HG02938 (cell line): ENCODE measurements around the gene TULP1.

Experiments used
- ATAC-seq: cut with Tn5 transposase; IDR thresholded peaks from one replicate; pipeline ENCODE4 v1.9.1; 2021; ENCODE audit warnings: mild to moderate bottlenecking, moderate library complexity; ENCODE audit not compliant: unreplicated experiment

The TULP1 gene

DNA sequence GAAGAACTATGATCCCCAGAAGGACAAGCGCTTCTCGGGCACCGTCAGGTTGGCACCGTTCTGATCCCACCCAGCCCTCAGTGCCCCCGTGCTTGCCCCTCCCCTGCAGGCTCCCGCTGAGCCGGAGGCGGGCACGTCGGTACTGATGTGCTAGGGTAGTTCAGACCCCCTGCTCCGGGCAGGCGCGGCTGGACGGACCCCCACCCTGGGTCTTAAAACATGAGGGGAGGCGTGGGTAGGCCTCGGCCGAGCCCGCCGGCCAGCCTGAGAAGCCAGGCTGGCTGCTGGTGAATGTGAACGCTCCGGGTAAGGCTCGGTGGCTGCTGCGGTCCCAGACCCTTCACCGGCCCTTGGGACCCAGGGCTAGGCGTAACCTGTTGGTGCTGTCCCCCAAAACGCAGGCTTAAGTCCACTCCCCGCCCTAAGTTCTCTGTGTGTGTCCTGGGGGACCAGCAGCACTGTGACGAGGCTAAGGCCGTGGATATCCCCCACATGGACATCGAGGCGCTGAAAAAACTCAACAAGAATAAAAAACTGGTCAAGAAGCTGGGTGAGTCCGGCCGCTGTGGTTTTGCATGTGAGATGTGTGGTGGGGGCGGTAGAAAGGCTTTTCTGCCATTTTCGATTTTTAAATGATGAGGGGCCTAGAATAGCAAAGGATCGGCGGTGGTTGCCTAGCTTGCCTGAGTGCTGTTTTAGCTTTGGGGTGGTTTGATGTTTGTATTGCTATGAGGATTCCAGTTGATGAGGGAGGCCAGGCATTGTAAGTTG, 43.5 kb downstream of the TULP1 start:
- no peak for ATAC-seq

DNA sequence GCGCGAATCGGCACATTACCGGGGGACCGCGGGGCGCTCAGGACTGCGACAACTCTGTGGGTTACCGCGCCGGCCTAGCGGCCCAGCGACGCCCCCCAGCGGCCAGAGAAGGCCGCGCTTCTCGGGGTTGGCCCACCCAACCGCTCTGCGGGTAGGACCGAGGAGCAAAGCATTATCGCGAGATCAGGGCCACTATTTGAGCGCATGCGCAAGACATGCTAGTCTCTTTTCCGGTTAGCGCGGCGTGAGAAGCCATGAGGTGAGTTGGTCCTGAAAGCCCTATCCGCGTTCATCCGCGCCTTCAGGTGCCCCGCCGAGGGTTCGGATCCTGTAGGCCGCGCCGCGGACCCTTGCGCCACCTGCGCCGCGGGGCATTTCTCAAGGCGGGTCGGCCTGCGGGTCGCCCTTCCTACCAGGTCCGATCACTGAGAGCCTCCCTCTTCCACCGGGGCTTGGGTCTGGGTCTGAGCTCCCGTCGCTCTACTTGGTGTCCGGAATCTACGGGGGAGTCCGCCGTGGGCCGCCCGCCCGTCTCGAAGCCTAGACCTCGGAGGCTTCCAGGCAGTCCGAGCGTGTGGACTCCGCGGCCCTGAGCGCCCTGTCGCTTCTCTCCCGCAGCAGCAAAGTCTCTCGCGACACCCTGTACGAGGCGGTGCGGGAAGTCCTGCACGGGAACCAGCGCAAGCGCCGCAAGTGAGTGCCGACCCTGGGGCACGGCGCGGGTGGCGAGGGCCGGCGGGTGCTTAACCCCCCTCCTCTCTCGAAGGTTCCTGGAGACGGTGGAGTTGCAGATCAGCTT, 44.3 kb downstream of the TULP1 start, which contains the start of gene RPL10A:
Gene RPL10A (plus strand): TSS at position 221 of the 799 bp plus-strand sequence. CDS start 34 bp downstream, at position 255.
- peak; percentile 77 for ATAC-seq

- no peak for ATAC-seq
These were observed 47.0 kb downstream of the TULP1 start for GRCh38 chr6:35465646-35466045.

GRCh38 chr6:35463292-35463691, 49.4 kb downstream of the TULP1 start:
- no peak for ATAC-seq

DNA sequence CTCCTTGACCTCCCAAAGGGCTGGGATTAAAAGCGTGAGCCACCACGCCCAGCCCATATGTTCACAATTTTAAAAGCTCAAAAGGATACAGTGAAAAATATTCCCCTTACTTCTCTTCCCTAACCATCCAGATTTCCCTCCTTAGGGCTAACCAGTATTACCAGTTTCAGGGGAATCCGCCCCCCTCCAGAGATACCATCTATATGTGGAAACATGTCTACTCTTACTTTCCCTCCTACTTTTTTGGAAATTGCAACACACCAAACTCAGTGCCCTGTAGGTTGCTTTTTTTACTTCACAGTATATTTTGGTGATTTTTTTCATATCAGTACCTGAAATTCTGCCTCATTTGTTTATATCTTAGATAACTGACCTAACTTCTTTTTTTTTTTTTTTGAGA, 51.4 kb downstream of the TULP1 start:
- ATAC-seq = no peak

DNA sequence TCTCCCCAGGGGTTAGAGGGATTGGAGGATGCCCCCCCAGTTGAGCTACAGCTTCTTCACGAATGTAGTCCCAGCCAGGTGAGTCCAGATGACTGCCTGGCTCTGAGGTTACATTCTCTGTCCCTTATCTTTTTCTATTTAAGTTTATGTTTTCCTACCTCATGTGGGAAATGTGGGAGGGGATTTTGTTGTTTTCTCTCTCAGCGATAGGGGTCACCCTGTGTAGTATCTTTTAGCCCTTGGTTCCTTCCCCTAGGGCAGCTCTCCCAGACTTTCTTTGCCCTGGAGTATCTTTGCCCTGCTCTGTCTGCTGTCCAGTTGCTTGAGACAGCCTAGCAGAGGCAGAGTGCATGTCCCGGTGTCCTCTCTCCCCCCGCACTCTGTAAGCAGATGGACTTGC, 54.8 kb downstream of the TULP1 start:
- no peak for ATAC-seq

- no peak for ATAC-seq
These were observed 58.1 kb downstream of the TULP1 start for GRCh38 chr6:35454391-35455110.

DNA sequence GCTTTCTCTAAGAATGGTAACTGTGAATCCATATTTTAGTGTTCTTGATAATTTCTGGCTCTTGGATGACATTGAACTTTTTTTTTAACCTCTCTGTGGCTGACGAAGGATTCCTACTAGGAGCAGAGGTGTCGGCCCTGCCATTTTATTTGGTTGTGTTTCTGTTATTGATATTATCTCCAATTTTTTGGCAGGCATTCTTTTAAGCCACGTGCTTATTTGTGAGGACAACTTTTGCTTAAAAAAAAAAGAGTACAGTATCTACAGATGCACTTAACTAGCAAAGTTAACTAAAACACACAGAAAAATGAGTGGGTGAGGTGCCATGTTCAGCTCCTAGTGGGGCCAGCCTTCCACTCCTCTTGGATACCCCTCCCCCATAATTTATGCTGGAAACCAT, 59.5 kb downstream of the TULP1 start:
- ATAC-seq = no peak

DNA sequence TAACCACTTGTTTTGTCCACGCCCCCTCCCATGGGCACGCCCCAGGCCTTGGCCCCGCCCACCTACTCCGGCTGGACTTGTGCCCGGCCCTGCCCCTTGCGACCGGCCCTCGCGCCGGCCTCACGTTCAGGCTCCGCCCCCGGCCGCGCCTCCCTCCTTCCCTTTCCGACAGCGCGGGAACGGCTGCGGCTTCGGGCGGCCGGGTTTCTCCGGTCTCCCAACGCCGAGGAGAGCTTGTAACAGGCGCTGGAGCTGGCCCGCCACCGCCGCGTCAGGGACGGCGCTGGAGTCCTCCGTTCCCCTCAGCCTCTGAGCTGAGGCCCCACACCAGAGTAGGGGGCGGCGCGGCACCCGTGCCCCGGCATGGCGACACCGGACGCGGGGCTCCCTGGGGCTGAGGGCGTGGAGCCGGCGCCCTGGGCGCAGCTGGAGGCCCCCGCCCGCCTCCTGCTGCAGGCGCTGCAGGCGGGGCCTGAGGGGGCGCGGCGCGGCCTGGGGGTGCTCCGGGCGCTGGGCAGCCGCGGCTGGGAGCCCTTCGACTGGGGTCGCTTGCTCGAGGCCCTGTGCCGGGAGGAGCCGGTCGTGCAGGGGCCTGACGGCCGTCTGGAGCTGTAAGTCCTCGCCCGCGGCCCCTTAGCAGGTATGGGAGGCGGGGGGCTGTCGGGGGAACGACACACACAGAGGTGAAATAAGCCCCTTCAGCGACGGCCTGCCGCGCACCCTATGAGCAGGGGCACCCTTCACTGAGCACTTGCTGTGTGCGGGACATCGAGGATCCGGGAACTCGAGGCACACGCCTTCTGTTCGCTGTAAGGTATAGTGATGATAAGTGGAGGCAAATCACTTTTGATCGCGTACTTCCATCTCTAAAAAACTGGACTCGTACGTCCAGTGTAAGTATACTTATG, 60.3 kb downstream of the TULP1 start, which contains the start of gene FANCE:
Gene FANCE (plus strand): TSS at position 156 of the 908 bp plus-strand sequence. CDS start 208 bp downstream, at position 364.
- ATAC-seq = peak; percentile 88

DNA sequence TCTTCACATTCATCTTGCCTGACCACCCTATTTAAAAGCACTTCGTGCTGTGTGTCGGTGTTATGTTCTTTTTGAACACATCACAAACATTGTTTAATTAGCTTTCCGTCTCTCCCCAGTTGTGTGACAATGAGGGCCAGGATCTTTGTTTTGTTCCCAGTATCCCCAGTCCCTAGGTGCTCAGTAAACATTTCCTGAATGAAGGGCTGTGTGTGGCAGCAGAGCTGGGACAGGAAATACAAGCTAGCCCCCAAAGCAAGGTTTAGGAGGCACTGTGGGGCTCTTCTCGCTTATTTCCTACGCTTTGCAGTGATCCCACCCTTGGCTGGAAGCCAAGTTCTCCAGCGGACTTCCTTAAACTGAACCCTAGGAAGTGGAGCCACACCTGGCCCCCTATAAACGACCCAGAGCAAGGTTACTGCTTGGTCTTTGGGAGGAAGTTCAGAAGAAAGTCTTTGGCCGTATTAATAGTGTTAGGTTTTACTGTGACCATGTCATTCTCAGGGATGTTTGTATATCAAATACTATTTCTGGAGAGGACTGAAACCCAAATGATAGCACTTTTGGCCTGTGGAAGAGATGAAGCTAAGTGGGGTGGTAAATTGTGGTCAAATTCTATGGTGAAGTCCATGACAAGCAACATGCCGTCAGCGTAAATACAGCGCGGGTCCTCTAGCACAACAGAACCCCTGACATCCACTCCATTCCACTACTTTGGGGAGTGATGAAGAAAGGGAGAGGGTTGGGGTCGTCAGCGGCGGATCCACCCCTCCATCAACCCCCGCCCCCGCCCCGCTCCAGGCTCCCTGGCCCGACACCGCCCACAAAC, 61.1 kb downstream of the TULP1 start:
- no peak for ATAC-seq

GRCh38 chr6:35449287-35449881, 63.3 kb downstream of the TULP1 start:
- ATAC-seq = no peak

DNA sequence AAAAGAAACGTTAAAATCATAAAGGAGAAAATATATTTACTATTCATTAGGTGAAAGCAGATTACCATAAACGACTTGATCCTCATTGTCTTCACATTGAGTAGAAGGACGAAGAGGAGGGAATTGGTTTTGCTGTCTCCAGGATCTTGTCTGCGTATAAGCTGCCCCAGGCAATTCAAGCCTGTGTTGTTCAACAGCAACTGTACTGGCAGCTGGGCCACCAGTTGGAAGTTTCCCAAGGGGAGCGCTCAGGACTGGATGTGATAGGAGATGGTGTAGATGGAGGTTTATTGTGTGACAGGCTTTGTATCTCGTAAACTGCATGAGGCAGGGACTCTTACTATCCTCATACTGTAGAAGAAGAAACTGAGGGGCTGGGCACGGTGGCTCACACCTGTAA, 64.5 kb downstream of the TULP1 start:
- ATAC-seq = no peak
